GM19240 (cell line): ENCODE measurements around the gene OR14J1.
"Not testable (repeated sequence)": the region's sequence is repeated elsewhere in the genome, so short reads cannot be mapped to it uniquely, and the experiment has no call there.

Experiments used
- DNase-seq: peaks from one replicate; pipeline ENCODE4 v3.0.0; 2011; ENCODE audit warnings: low spot score; ENCODE audit not compliant: insufficient read length

The OR14J1 gene, protein sequence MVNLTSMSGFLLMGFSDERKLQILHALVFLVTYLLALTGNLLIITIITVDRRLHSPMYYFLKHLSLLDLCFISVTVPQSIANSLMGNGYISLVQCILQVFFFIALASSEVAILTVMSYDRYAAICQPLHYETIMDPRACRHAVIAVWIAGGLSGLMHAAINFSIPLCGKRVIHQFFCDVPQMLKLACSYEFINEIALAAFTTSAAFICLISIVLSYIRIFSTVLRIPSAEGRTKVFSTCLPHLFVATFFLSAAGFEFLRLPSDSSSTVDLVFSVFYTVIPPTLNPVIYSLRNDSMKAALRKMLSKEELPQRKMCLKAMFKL

DNA sequence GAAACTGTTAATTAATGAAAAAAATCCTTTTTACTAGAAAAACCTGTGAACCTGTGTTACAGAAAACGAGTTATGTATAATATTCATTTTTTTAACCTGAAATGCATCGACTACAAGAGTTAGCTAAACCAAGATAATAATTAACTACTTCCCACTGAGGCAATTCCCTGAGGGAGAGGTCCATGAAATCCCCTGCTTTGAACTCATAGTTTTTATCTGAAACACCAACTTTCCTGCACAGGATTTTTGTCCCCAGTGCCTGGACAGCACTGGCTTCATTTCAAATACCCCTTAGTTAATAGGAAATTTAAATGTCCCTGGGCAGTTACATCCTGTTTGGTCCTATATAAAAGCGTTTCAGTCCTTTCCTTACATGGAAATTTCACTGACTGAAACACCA is at the start of gene OR14J1:
TSS of gene OR14J1 (plus strand) at position 386 of the 400 bp plus-strand sequence. CDS start 4,989 bp downstream, outside the sequence.
- no peak for DNase-seq

DNA sequence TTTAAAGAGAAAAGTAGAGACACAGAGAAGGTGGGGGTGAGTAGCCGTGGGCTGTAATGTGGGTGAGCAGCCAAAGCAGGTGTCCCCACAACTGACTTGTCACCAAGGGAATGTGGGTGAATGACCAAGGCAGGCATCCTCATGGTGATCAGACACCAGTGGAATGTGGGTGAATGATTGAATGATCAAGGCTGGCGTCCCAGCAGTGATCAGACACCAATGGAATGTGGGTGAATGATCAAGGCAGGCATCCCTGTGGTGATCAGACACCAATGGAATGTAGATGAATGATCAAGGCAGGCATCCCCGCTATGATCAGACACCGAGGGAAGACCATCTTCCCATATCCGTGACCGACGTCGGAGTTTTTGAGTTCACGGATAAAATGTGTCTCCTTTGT is 49.8 kb upstream of the OR14J1 start:
- no peak for DNase-seq

DNA sequence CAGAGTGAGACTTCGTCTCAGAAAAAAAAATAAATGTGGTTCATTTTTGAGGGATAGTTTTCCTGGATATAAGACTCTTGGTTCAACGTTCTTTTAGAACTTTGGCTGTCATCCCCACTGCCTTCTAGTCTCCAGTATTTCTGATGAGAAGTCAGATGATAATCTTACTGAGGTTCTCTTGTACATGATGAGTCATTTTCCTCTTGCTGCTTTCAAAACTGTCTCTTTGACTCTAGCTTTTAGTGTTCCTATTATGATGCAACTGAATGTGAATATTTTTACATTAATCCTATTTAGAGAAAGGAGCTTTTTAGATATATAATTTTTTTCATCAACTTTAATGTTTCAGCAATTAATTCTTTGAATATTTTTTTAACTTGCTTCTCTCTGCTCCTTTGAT is 46.0 kb upstream of the OR14J1 start:
- no peak for DNase-seq

- DNase-seq: no peak
Observed at GRCh38 chr6:29259721-29260120, 41.8 kb upstream of the OR14J1 start.

- DNase-seq: no peak
Observed at GRCh38 chr6:29263001-29263400, 38.5 kb upstream of the OR14J1 start.

- no peak for DNase-seq
Observed at GRCh38 chr6:29294499-29294914, 7.0 kb upstream of the OR14J1 start.

DNA sequence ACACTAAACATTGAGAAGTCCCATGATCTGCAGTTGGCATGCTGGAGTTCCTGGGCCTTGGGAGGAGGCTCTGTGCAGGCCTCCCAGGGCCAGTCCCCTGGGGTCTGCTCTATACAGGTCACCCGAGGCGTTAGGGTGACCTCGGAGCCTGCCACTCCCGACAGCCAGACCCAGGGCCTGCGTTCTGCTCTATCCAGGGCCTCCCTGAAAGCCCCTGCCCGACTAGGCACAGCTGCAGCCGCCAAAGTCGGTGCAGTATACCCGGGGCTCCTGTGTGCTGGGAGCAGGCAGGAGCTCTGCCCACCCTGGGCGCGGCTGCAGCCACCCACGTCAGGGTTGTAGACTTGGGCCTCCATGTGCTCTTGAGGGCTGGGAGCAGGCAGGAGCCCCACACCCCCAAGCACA is 6.3 kb upstream of the OR14J1 start:
- DNase-seq: no peak

GRCh38 chr6:29295623-29296022 is 5.9 kb upstream of the OR14J1 start:
- no peak for DNase-seq

GRCh38 chr6:29319931-29320330 is 18.4 kb downstream of the OR14J1 start:
- no peak for DNase-seq

GRCh38 chr6:29323332-29323731 is 21.8 kb downstream of the OR14J1 start:
- not testable (repeated sequence) for DNase-seq

DNA sequence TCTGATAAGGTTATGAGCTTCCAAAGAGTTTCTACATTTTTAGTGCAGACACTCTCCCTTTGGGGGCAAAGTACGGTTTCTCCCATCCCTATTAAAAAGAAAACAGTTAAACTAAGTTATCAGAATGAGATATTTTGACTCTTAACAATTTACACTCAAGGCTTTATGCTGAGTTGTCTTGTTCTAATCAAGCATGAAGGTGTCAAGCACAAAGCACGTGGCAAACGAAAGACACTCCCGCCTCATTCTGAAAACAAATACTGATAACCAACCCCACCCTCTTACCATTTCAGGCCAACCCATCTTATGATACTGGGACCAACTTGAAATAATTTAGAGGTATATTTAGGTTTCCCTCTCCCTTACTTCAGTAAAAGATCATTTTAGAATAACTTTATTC is 24.3 kb downstream of the OR14J1 start:
- no peak for DNase-seq

DNA sequence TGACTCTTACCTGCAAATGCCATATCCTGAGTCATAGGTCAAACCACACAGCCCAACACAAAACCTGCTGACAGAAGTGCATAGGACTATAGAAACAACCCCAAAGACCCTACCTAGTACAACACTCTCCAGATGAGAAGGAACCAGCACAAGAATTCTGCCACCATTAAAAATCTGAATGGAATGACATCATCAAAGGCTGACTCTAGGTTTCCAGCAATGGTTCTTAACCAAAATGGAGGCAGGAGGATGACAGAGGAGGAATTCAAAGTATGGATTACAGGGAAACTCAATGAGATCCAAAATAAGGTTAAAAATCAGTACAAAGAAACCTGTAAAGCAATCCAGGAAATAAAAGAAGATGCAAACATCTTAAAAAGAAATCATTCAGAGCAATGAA is 31.2 kb downstream of the OR14J1 start:
- DNase-seq: no peak

- no peak for DNase-seq
Observed at GRCh38 chr6:29336269-29336668, 34.8 kb downstream of the OR14J1 start.

- no peak for DNase-seq
Observed at GRCh38 chr6:29345380-29345779, 43.9 kb downstream of the OR14J1 start.

- not testable (repeated sequence) for DNase-seq
Observed at GRCh38 chr6:29349348-29349747, 47.8 kb downstream of the OR14J1 start.

DNA sequence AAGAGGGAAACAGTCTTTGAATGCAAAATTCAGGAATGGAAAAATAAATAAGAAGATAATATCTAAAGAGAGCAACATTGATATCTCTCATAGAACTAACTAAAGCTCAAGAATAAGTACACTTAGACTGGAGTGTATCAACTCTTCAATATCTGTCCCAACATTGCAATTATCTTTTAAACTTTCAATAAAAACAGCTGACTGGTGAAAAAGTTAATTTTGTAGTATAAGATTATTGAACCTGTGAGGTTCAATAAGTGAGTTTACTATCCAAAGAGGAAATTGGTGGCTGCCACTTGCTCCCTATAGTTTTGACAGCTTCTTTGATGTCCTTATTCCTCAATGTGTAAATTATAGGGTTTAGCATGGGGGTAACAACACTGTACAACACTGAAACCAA is 53.5 kb downstream of the OR14J1 start:
- DNase-seq: no peak

- no peak for DNase-seq
Observed at GRCh38 chr6:29355603-29356002, 54.1 kb downstream of the OR14J1 start.
